Upper lobe of right lung (tissue), 1 donor: ENCODE results near the gene AFAP1L2. TPM values are rescaled to one million over a fixed set of nuclear protein-coding genes. Genes with fewer than 3 reads are reported as not detected.

Experiments used
- ATAC-seq: fragments of 200-7000 bp; cut with Tn5 transposase; one replicate; pipeline ENCODE4 v1.9.1; 2020; ENCODE audit warnings: mild to moderate bottlenecking, moderate library complexity
- DNase-seq: peaks from one replicate; pipeline ENCODE4 v3.0.0-alpha.2; 2020
- H3K27ac ChIP-seq: fragments of 200-600 bp; one replicate; pipeline ENCODE4 v1.8.0; 2022
- H3K27me3 ChIP-seq: fragments of 200-600 bp; one replicate; pipeline ENCODE4 v1.8.0; 2022; ENCODE audit warnings: mild to moderate bottlenecking
- H3K36me3 ChIP-seq: fragments of 200-600 bp; one replicate; pipeline ENCODE4 v1.8.0; 2022
- H3K4me1 ChIP-seq: fragments of 200-600 bp; one replicate; pipeline ENCODE4 v1.8.0; 2022
- H3K4me3 ChIP-seq: fragments of 200-600 bp; one replicate; pipeline ENCODE4 v1.8.0; 2022; ENCODE audit warnings: mild to moderate bottlenecking
- H3K9me3 ChIP-seq: fragments of 200-600 bp; one replicate; pipeline ENCODE4 v1.8.0; 2022
- intact Hi-C: fragments of 100-400 bp; cut with DNase I; formaldehyde crosslinking; loops from one replicate; pipeline ENCODE4 v1.11.0; 2022
- total RNA-seq: library from RNA; stranded (reverse); fragmentation: NEBNext Ultra II Directional; extraction: Animal tissue kit (Norgen Biotek cat#: 25700); gene quantifications from one replicate; pipeline ENCODE4 v1.2.1, GENCODE V29; 2021
- TF ChIP-seq, protein P1 (sequence below): fragments of 200-600 bp; IDR thresholded peaks from one replicate; pipeline ENCODE4 v1.8.0; 2022; ENCODE audit warnings: antibody characterized with exemption
- donor health status: DM: no; HTN: yes; CAD: no; lungs with severe emphysema.

AFAP1L2 gene
- total RNA-seq, 1 donor from 2014 or later, result 10.1 TPM

GRCh38 chr10:114250716-114251115 lies 153.6 kb downstream of the AFAP1L2 start:
- Histone ChIP-seq H3K27me3 (no peaks in the 10 kb centered on the region), H3K27ac (no peak overlapping the region), H3K4me3 (no peak overlapping the region), H3K4me1 (peaks cover 7% of the 10 kb centered on the region), H3K9me3 (no peaks in the 10 kb centered on the region), H3K36me3 (no peaks in the 10 kb centered on the region)
- DNase-seq (no peak), ATAC-seq (no peak)
- TF ChIP-seq, protein P1, sequence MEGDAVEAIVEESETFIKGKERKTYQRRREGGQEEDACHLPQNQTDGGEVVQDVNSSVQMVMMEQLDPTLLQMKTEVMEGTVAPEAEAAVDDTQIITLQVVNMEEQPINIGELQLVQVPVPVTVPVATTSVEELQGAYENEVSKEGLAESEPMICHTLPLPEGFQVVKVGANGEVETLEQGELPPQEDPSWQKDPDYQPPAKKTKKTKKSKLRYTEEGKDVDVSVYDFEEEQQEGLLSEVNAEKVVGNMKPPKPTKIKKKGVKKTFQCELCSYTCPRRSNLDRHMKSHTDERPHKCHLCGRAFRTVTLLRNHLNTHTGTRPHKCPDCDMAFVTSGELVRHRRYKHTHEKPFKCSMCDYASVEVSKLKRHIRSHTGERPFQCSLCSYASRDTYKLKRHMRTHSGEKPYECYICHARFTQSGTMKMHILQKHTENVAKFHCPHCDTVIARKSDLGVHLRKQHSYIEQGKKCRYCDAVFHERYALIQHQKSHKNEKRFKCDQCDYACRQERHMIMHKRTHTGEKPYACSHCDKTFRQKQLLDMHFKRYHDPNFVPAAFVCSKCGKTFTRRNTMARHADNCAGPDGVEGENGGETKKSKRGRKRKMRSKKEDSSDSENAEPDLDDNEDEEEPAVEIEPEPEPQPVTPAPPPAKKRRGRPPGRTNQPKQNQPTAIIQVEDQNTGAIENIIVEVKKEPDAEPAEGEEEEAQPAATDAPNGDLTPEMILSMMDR, result no peak
- intact Hi-C loops, result no loop called here

GRCh38 chr10:114250236-114250635 lies 154.1 kb downstream of the AFAP1L2 start:
- no peak for DNase-seq
- no peak overlapping the region for H3K4me3 ChIP-seq
- ATAC-seq, result no peak
- H3K36me3 ChIP-seq, result no peaks in the 10 kb centered on the region
- intact Hi-C loops, result no loop called here
- TF ChIP-seq, protein P1, result no peak
- no peaks in the 10 kb centered on the region for H3K27me3 ChIP-seq
- H3K9me3 ChIP-seq, result no peaks in the 10 kb centered on the region
- H3K4me1 ChIP-seq, result peaks cover 9% of the 10 kb centered on the region
- no peak overlapping the region for H3K27ac ChIP-seq

- no peaks in the 10 kb centered on the region for H3K9me3 ChIP-seq
- peaks cover 24% of the 10 kb centered on the region for H3K4me1 ChIP-seq
- H3K27ac ChIP-seq, result peak overlapping the region; percentile 71
- no peak overlapping the region for H3K4me3 ChIP-seq
- H3K36me3 ChIP-seq, result no peaks in the 10 kb centered on the region
- DNase-seq (peak; percentile 69), ATAC-seq (peak; percentile 76)
- intact Hi-C loops, result no loop called here
- peaks cover 10% of the 10 kb centered on the region for H3K27me3 ChIP-seq
- TF ChIP-seq, protein P1, result no peak
Measured at GRCh38 chr10:114246679-114247305, 157.5 kb downstream of the AFAP1L2 start.

DNA sequence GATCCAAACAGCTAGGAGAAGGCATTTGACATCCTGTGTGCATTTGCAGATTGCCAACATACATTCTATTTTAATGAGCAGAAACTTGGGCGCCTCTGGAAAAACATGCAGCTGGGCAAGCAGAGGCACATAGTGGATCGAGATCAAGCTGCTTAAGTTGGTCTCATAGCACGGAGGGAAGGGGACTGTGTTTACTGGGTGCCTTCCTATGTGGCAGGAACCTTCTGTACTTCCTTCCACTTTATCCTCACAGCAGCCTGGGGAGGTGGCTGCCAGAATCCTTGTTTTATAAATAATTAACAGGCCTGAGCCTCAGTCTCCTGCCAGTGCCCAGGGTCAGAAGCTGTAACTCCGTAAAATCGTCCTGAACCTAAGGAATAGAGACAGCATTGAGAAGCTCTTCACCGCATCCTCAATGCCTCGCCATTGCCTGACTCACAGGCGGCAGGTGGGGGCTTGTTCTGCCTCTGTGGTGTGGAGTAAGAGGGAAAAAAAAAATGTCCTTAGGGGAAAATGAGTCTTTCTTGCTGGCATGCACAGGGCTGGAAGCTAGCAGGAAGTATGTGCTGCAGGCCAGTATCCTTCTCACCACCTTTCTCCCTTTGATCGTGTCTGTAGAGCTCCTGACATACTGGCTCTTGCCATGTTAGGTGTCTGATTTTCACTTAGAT lies 159.0 kb downstream of the AFAP1L2 start:
- H3K27me3 ChIP-seq, result peaks cover 10% of the 10 kb centered on the region
- H3K4me1 ChIP-seq, result peaks cover 24% of the 10 kb centered on the region
- TF ChIP-seq, protein P1, result no peak
- no peak overlapping the region for H3K4me3 ChIP-seq
- DNase-seq (no peak), ATAC-seq (peak; percentile 59)
- peak overlapping the region; percentile 71 for H3K27ac ChIP-seq
- no peaks in the 10 kb centered on the region for H3K36me3 ChIP-seq
- intact Hi-C loops, result no loop called here
- H3K9me3 ChIP-seq, result no peaks in the 10 kb centered on the region

Other genes starting within 250 kb of the AFAP1L2 start
- gene CCDC186, start 230.3 kb downstream of the AFAP1L2 start, total RNA-seq, result 33.3 TPM
- gene TDRD1, start 225.1 kb downstream of the AFAP1L2 start, total RNA-seq, result 0.14 TPM
- 15.5 TPM for gene VWA2, start 165.2 kb downstream of the AFAP1L2 start, total RNA-seq